ENCODE measurements around the gene ERCC6L.

DNA sequence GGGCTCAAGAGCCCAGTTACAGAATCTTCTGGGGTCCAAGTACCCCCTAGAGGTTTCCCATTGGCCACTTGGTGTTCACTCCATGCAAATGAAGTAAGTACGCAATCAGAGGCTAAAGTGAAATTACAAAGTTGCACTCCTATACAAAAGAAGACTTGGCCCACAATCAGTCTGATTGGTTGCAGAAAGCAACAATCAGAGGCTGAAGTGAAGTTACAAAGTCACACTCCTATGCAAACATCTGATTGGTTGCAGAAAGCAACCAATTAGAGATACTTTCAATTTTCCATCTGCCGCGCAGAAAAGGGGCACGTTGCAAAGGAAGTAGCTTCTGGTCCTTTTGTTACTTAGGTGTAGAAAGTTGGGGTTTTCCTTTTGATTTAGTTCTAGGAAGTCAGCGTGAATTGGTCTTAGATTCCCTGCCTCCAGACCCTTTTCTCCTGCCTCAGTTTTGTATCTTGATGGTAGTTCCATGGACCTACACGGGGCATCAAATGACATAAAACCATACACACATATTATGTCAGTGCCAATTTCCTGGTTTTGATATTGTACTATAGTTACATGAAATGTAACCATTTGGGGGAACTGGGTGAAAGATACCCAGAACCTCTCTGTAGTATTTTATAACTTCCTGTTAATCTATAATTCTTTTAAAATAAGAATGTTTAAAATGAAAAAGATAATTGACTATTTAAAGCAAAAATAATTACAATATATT lies 69.7 kb downstream of the ERCC6L start:
- TF ChIP-seq, protein P1, sequence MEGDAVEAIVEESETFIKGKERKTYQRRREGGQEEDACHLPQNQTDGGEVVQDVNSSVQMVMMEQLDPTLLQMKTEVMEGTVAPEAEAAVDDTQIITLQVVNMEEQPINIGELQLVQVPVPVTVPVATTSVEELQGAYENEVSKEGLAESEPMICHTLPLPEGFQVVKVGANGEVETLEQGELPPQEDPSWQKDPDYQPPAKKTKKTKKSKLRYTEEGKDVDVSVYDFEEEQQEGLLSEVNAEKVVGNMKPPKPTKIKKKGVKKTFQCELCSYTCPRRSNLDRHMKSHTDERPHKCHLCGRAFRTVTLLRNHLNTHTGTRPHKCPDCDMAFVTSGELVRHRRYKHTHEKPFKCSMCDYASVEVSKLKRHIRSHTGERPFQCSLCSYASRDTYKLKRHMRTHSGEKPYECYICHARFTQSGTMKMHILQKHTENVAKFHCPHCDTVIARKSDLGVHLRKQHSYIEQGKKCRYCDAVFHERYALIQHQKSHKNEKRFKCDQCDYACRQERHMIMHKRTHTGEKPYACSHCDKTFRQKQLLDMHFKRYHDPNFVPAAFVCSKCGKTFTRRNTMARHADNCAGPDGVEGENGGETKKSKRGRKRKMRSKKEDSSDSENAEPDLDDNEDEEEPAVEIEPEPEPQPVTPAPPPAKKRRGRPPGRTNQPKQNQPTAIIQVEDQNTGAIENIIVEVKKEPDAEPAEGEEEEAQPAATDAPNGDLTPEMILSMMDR (IDR thresholded peaks at IDR 0.05): no peak
- TF ChIP-seq POLR2A (IDR thresholded peaks at IDR 0.05): no peak
